Naive thymus-derived CD4-positive, alpha-beta T cell (primary cell): ENCODE results near the gene FBXO22. TPM values are rescaled to one million over a fixed set of nuclear protein-coding genes. Genes with fewer than 3 reads are reported as not detected.

Experiments
- ATAC-seq: fragments of 150-1000 bp; cut with Tn5 transposase; 2 replicates; pipeline ENCODE4 v1.10.0; 2021; ENCODE audit warnings: mild to moderate bottlenecking, moderate library complexity
- CTCF ChIA-PET: fragments of 350-600 bp; sonication (Branson Sonifier 250); formaldehyde crosslinking; loops from one replicate; lab custom pipeline; 2021; ENCODE audit warnings: antibody characterized with exemption; lab: Charles Lee
- POLR2A ChIA-PET: fragments of 350-600 bp; sonication (Branson Sonifier 250); formaldehyde crosslinking; loops from one replicate; lab custom pipeline; 2021; ENCODE audit warnings: antibody characterized with exemption, inconsistent platforms; lab: Charles Lee
- DNase-seq, 9 donors: peaks; one replicate each; pipeline versions ENCODE4 v3.0.0 to v3.0.0-alpha.2; 2020 to 2022; ENCODE audit warnings: mixed read lengths in 1 of 9
- H3K27ac ChIP-seq: one replicate; pipeline ENCODE4 v1.7.0; 2013; ENCODE audit warnings: mild to moderate bottlenecking, low read depth, low read length, moderate library complexity
- H3K27me3 ChIP-seq, 2 donors: one replicate each; pipeline ENCODE4 v1.7.0; 2013; ENCODE audit warnings: low read length in 2 of 2, mild to moderate bottlenecking in 2 of 2, moderate library complexity in 2 of 2; ENCODE audit not compliant: control insufficient read depth in 2 of 2, insufficient read depth in 2 of 2
- H3K36me3 ChIP-seq, 3 experiments: 1 replicate in 2 of 3; 2 replicates in 1 of 3; pipeline ENCODE4 v1.7.0; 2013; ENCODE audit warnings: low read length in 3 of 3, mild to moderate bottlenecking in 3 of 3, moderate library complexity in 1 of 3; ENCODE audit not compliant: insufficient read depth in 3 of 3, control insufficient read depth in 2 of 3
- H3K4me1 ChIP-seq, 2 donors: one replicate each; pipeline ENCODE4 v1.7.0; 2013; ENCODE audit warnings: low read length in 2 of 2, mild to moderate bottlenecking in 2 of 2, moderate library complexity in 1 of 2; ENCODE audit not compliant: control insufficient read depth in 2 of 2, insufficient read depth in 2 of 2
- H3K4me3 ChIP-seq: 2 replicates; pipeline ENCODE4 v1.7.0; 2013; ENCODE audit warnings: mild to moderate bottlenecking, low read length
- H3K9me3 ChIP-seq, 3 experiments: 1 replicate in 2 of 3; 2 replicates in 1 of 3; pipeline ENCODE4 v1.7.0; 2013; ENCODE audit warnings: low read length in 3 of 3; ENCODE audit not compliant: control insufficient read depth in 2 of 3
- H3K27ac Mint-ChIP-seq, 9 donors: one replicate each; pipeline ENCODE4 v1.8.0; 2020 to 2022; ENCODE audit warnings: mixed read lengths in 9 of 9, mild to moderate bottlenecking in 8 of 9, moderate library complexity in 5 of 9, inconsistent platforms in 2 of 9
- H3K27me3 Mint-ChIP-seq, 5 donors: one replicate each; pipeline ENCODE4 v1.8.0; 2021 to 2022; ENCODE audit warnings: mixed read lengths in 5 of 5, mild to moderate bottlenecking in 1 of 5
- H3K36me3 Mint-ChIP-seq, 5 donors: one replicate each; pipeline ENCODE4 v1.8.0; 2020 to 2022; ENCODE audit warnings: mixed read lengths in 5 of 5, mild to moderate bottlenecking in 3 of 5, inconsistent platforms in 1 of 5
- H3K4me1 Mint-ChIP-seq, 7 donors: one replicate each; pipeline ENCODE4 v1.8.0; 2020 to 2022; ENCODE audit warnings: mixed read lengths in 7 of 7, mild to moderate bottlenecking in 3 of 7, inconsistent platforms in 1 of 7
- H3K4me3 Mint-ChIP-seq, 10 donors: one replicate each; pipeline ENCODE4 v1.8.0; 2020 to 2022; ENCODE audit warnings: mild to moderate bottlenecking in 10 of 10, mixed read lengths in 10 of 10, moderate library complexity in 6 of 10, inconsistent platforms in 2 of 10
- H3K9me3 Mint-ChIP-seq, 11 donors: one replicate each; pipeline ENCODE4 v1.8.0; 2020 to 2022; ENCODE audit warnings: mixed read lengths in 11 of 11, mild to moderate bottlenecking in 4 of 11, inconsistent platforms in 1 of 11, moderate library complexity in 1 of 11
- intact Hi-C, 2 donors: fragments of 100-400 bp; cut with micrococcal nuclease; formaldehyde crosslinking; loops; one replicate each; pipeline ENCODE4 v1.15.1; 2023
- polyA plus RNA-seq, 2 donors: library from polyadenylated mRNA; unstranded; fragments of 300-500 nt; fragmentation: Illumina TruSeq; gene quantifications; one replicate each; pipeline ENCODE4 v1.2.3, GENCODE V29; 2021
- total RNA-seq, 6 experiments: library from RNA in 5 of 6; stranded (reverse) in 5 of 6; gene quantifications; 1 replicate in 5 of 6; 2 replicates in 1 of 6; pipeline ENCODE4 v1.2.3 and lab custom pipeline; 2021 to 2026

FBXO22 gene
- total and polyA plus RNA-seq, 7 experiments from 2014 or later = 9.7 to 34.5 (median 15.3) TPM

DNA sequence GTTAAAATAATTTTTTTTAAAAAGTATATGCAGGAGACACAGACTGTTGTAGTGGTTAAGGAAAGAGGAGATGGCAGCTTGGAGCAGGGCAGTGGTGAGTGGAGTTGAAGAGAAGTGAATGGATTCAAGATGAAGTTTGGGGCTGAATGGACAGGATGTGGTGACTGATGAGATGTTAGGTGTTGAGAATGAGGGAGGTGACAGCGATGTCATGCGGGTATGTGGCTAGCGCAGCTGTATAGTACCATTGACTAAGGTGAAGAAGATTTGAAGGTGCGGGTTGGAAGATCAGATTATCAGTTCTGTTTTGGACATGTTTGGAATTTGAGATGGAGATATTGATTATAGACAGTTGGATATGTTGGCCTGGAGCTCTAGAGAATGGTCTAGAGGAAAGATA, 20.1 kb downstream of the FBXO22 start:
- Histone ChIP-seq H3K27me3 (no peaks in the 10 kb centered on the region), H3K4me3 (no peak overlapping the region), H3K27ac (no peak overlapping the region), H3K4me1 (no peaks in the 10 kb centered on the region), H3K36me3 (peaks cover 0 to 32% (median 0%) of the 10 kb centered on the region in 3 experiments), H3K9me3 (no peaks in the 10 kb centered on the region)
- Mint-ChIP-seq H3K4me3 (no peak overlapping the region), H3K4me1 (peaks cover 23 to 48% (median 37%) of the 10 kb centered on the region in 7 donors), H3K9me3 (no peaks in the 10 kb centered on the region), H3K27me3 (no peaks in the 10 kb centered on the region), H3K27ac (peak overlapping the region in 3 of 9 donors; percentile 0 to 22 (median 10)), H3K36me3 (peaks cover 12 to 51% (median 15%) of the 10 kb centered on the region in 5 donors)
- intact Hi-C loops = loop anchor here in 1 of 2 donors (5.0 to 10.0 kb wide), 2 partner anchors 111 to 189 kb away; no protein-coding TSS in a partner anchor
- POLR2A ChIA-PET = interaction anchor here (0.5 kb wide), 1 partner anchor 1331 kb away, joined by 3 read pairs; no protein-coding TSS in a partner anchor
- no peak for DNase-seq
- peak; percentile 40 for ATAC-seq
- CTCF ChIA-PET = interaction anchor here (0.6 to 1.1 kb wide), 2 partner anchors 11 to 1629 kb away, joined by 3 read pairs; no protein-coding TSS in a partner anchor

GRCh38 chr15:75924576-75924975, 20.9 kb downstream of the FBXO22 start:
- H3K27me3 Mint-ChIP-seq = no peaks in the 10 kb centered on the region
- Histone ChIP-seq H3K4me1 (no peaks in the 10 kb centered on the region), H3K9me3 (no peaks in the 10 kb centered on the region), H3K27ac (no peak overlapping the region), H3K4me3 (no peak overlapping the region), H3K36me3 (peaks cover 0 to 29% (median 0%) of the 10 kb centered on the region in 3 experiments), H3K27me3 (no peaks in the 10 kb centered on the region)
- DNase-seq (no peak), ATAC-seq (no peak)
- H3K4me1 Mint-ChIP-seq = peaks cover 23 to 51% (median 40%) of the 10 kb centered on the region in 7 donors
- H3K36me3 Mint-ChIP-seq = peaks cover 12 to 46% (median 15%) of the 10 kb centered on the region in 5 donors
- ChIA-PET CTCF (interaction anchor here (0.6 kb wide), 1 partner anchor 1630 kb away, joined by 3 read pairs; no protein-coding TSS in a partner anchor), POLR2A (no interaction called here)
- no peak overlapping the region for H3K27ac Mint-ChIP-seq
- no peaks in the 10 kb centered on the region for H3K9me3 Mint-ChIP-seq
- no peak overlapping the region for H3K4me3 Mint-ChIP-seq
- intact Hi-C loops = loop anchor here in 1 of 2 donors (5.0 to 10.0 kb wide), 2 partner anchors 112 to 190 kb away; no protein-coding TSS in a partner anchor

- no peak overlapping the region for H3K27ac ChIP-seq
- H3K27me3 Mint-ChIP-seq = no peaks in the 10 kb centered on the region
- POLR2A ChIA-PET = no interaction called here
- DNase-seq = no peak
- H3K4me3 ChIP-seq = no peak overlapping the region
- peaks cover 0 to 30% (median 0%) of the 10 kb centered on the region in 3 experiments for H3K36me3 ChIP-seq
- H3K9me3 ChIP-seq = no peaks in the 10 kb centered on the region
- H3K4me3 Mint-ChIP-seq = no peak overlapping the region
- peaks cover 23 to 54% (median 48%) of the 10 kb centered on the region in 7 donors for H3K4me1 Mint-ChIP-seq
- H3K4me1 ChIP-seq = peaks cover 0 to 2% of the 10 kb centered on the region in 2 donors
- peak overlapping the region in 4 of 9 donors; percentile 22 to 44 (median 30) for H3K27ac Mint-ChIP-seq
- CTCF ChIA-PET = no interaction called here
- no peak for ATAC-seq
- intact Hi-C loops = loop anchor here in 1 of 2 donors (10.0 kb wide), 1 partner anchor 191 kb away; no protein-coding TSS in a partner anchor
- peaks cover 8 to 51% (median 21%) of the 10 kb centered on the region in 5 donors for H3K36me3 Mint-ChIP-seq
- no peaks in the 10 kb centered on the region for H3K27me3 ChIP-seq
- H3K9me3 Mint-ChIP-seq = no peaks in the 10 kb centered on the region
These were observed 21.8 kb downstream of the FBXO22 start for GRCh38 chr15:75925440-75925839.

- H3K4me1 Mint-ChIP-seq = peaks cover 22 to 57% (median 51%) of the 10 kb centered on the region in 7 donors
- no peak overlapping the region for H3K4me3 Mint-ChIP-seq
- H3K27me3 Mint-ChIP-seq = no peaks in the 10 kb centered on the region
- peaks cover 16 to 58% (median 29%) of the 10 kb centered on the region in 5 donors for H3K36me3 Mint-ChIP-seq
- no peak for ATAC-seq
- H3K9me3 ChIP-seq = no peaks in the 10 kb centered on the region
- DNase-seq = no peak
- H3K27ac Mint-ChIP-seq = peak overlapping the region in 2 of 9 donors; percentile 3 to 5
- no peaks in the 10 kb centered on the region for H3K27me3 ChIP-seq
- H3K4me1 ChIP-seq = peaks cover 0 to 3% of the 10 kb centered on the region in 2 donors
- no peaks in the 10 kb centered on the region for H3K9me3 Mint-ChIP-seq
- ChIA-PET CTCF (no interaction called here), POLR2A (no interaction called here)
- no peak overlapping the region for H3K4me3 ChIP-seq
- H3K36me3 ChIP-seq = peaks cover 0 to 42% (median 0%) of the 10 kb centered on the region in 3 experiments
- H3K27ac ChIP-seq = no peak overlapping the region
- intact Hi-C loops = loop anchor here in 1 of 2 donors (10.0 kb wide), 1 partner anchor 192 kb away; no protein-coding TSS in a partner anchor
These were observed 23.3 kb downstream of the FBXO22 start for GRCh38 chr15:75926931-75927330.

GRCh38 chr15:75927601-75928000, 23.9 kb downstream of the FBXO22 start:
- no peak for DNase-seq
- ChIA-PET CTCF (interaction anchor here (0.5 kb wide), 1 partner anchor 14 kb away, joined by 3 read pairs; no protein-coding TSS in a partner anchor), POLR2A (interaction anchor here (0.6 kb wide), 1 partner anchor 13 kb away, joined by 3 read pairs; no protein-coding TSS in a partner anchor)
- ATAC-seq = no peak
- no peak overlapping the region for H3K27ac ChIP-seq
- H3K4me3 ChIP-seq = no peak overlapping the region
- peaks cover 0 to 42% (median 0%) of the 10 kb centered on the region in 3 experiments for H3K36me3 ChIP-seq
- Mint-ChIP-seq H3K4me1 (peaks cover 15 to 51% (median 45%) of the 10 kb centered on the region in 7 donors), H3K4me3 (no peak overlapping the region), H3K36me3 (peaks cover 11 to 56% (median 33%) of the 10 kb centered on the region in 5 donors), H3K9me3 (no peaks in the 10 kb centered on the region), H3K27me3 (no peaks in the 10 kb centered on the region), H3K27ac (peak overlapping the region in 1 of 9 donors; percentile 25)
- intact Hi-C loops = loop anchor here in 1 of 2 donors (10.0 kb wide), 1 partner anchor 193 kb away; no protein-coding TSS in a partner anchor
- H3K9me3 ChIP-seq = no peaks in the 10 kb centered on the region
- peaks cover 0 to 3% of the 10 kb centered on the region in 2 donors for H3K4me1 ChIP-seq
- no peaks in the 10 kb centered on the region for H3K27me3 ChIP-seq

DNA sequence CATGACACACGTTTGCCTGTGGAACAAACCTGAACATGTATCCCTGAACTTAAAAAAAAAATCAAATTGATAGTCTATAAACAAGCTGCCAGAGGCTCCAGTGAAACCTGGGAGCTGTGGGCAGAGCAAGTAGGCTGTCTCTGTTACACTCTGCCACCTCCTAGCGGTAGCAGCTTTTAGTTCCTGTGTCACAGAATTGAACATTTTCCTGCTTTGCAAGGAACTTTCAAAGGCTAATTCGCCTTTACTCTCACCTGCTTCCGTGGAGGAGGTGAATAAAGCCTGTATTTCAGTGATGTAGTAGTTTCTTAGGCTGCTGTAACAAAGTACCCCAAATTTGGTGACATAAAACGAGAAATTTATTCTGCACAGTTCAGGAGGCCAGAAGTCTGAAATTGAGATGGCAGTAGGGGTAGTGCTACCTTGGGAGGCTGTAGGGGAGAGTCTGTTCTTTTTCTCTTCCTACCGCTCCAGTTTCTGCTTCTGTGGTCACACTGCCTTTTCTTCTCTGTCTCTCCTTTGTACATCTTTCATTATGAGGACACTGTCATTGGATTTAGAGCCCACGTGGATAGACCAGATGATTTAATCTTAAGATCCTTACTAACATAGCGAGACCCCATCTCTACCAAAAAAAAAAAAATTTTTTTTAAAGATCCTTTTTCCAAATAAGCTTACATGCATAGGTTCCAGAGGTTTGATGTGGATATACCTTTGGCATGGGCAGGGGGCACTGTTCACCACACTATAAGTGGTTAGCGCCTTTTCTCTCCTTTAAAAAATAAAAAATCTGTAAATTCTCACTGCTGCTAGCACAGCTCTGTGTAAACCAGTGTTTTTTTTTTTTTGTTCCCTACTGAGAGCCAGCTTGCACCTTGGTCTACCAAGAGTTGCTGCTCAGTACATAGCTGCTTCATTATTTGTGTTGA, 25.3 kb downstream of the FBXO22 start:
- intact Hi-C loops = loop anchor here in 1 of 2 donors (10.0 kb wide), 1 partner anchor 194 kb away; no protein-coding TSS in a partner anchor
- ATAC-seq = no peak
- H3K36me3 Mint-ChIP-seq = peaks cover 16 to 58% (median 41%) of the 10 kb centered on the region in 5 donors
- no peak overlapping the region for H3K4me3 ChIP-seq
- ChIA-PET POLR2A (no interaction called here), CTCF (interaction anchor here (1.1 kb wide), 1 partner anchor 9 kb away, joined by 3 read pairs; no protein-coding TSS in a partner anchor)
- peaks cover 12 to 41% (median 34%) of the 10 kb centered on the region in 7 donors for H3K4me1 Mint-ChIP-seq
- no peak overlapping the region for H3K27ac Mint-ChIP-seq
- H3K4me3 Mint-ChIP-seq = no peak overlapping the region
- H3K9me3 ChIP-seq = no peaks in the 10 kb centered on the region
- H3K27ac ChIP-seq = no peak overlapping the region
- H3K27me3 ChIP-seq = no peaks in the 10 kb centered on the region
- peaks cover 0 to 50% (median 0%) of the 10 kb centered on the region in 3 experiments for H3K36me3 ChIP-seq
- H3K9me3 Mint-ChIP-seq = no peaks in the 10 kb centered on the region
- peaks cover 0 to 3% of the 10 kb centered on the region in 2 donors for H3K4me1 ChIP-seq
- H3K27me3 Mint-ChIP-seq = no peaks in the 10 kb centered on the region
- no peak for DNase-seq
